Astrocyte of the spinal cord (primary cell): Measurements from ENCODE around the gene S100B.

Source experiments
- DNase-seq: peaks from one replicate; pipeline ENCODE4 v3.0.0; 2011; ENCODE audit warnings: low read depth, low spot score
- H3K4me3 ChIP-seq: 2 replicates; pipeline ENCODE4 v1.5.1; 2011; ENCODE audit warnings: low read depth, mild to moderate bottlenecking, low read length, moderate library complexity
- CTCF ChIP-seq: IDR thresholded peaks from 2 replicates; pipeline ENCODE4 v1.5.1; 2012; ENCODE audit warnings: low read depth, mild to moderate bottlenecking, low read length, inconsistent platforms
- in situ Hi-C: cut with HindIII; loops from 2 replicates; pipeline ENCODE4 v1.10.0; 2017; ENCODE audit warnings: low sequenced_read_pairs

The S100B gene

GRCh38 chr21:46553993-46554392, 50.9 kb downstream of the S100B start:
- in situ Hi-C loops = no loop called here
- no peak for TF ChIP-seq CTCF
- DNase-seq = no peak
- no peak overlapping the region for H3K4me3 ChIP-seq

GRCh38 chr21:46552865-46553379, 52.0 kb downstream of the S100B start:
- TF ChIP-seq CTCF = no peak
- H3K4me3 ChIP-seq = no peak overlapping the region
- DNase-seq = no peak
- in situ Hi-C loops = no loop called here

GRCh38 chr21:46552274-46552673, 52.6 kb downstream of the S100B start:
- H3K4me3 ChIP-seq = no peak overlapping the region
- in situ Hi-C loops = no loop called here
- DNase-seq = no peak
- TF ChIP-seq CTCF = no peak

GRCh38 chr21:46551636-46552241, 53.1 kb downstream of the S100B start:
- in situ Hi-C loops = no loop called here
- no peak overlapping the region for H3K4me3 ChIP-seq
- no peak for DNase-seq
- TF ChIP-seq CTCF = no peak

GRCh38 chr21:46550116-46550941, 54.6 kb downstream of the S100B start:
- H3K4me3 ChIP-seq = no peak overlapping the region
- no peak for DNase-seq
- no peak for TF ChIP-seq CTCF
- in situ Hi-C loops = no loop called here

DNA sequence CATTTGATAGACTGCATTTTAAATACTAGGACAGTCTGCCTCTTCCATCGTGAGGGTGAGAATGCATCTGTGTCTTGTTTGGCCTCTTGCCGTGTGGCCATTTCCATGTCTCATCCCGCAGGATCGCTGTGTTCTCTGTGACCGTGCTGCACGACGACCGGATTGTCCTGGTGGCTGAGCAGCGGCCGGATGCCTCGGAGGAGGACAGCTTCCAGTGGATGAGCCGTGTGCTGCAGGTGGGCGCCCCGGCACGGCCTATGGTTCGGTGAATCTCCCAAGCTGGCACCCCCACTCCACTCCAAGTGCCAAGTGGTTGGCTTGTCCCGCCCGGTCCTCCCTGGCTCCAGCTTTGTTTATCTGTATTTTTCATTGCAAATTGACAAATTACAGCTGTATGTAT, 55.2 kb downstream of the S100B start:
- TF ChIP-seq CTCF = no peak
- no peak for DNase-seq
- in situ Hi-C loops = no loop called here
- H3K4me3 ChIP-seq = no peak overlapping the region
